Large intestine (tissue), 3 donors: ENCODE results near the gene PLA2G4C. TPM values are rescaled to one million over a fixed set of nuclear protein-coding genes. Genes with fewer than 3 reads are reported as not detected.
"Not testable (repeated sequence)": the region's sequence is repeated elsewhere in the genome, so short reads cannot be mapped to it uniquely, and the experiment has no call there.

Experiments used
- DNase-seq, 2 donors: peaks; one replicate each; pipeline versions ENCODE4 v3.0.0 to v3.0.0-alpha.2; 2013
- H3K27ac ChIP-seq: one replicate; pipeline ENCODE4 v1.5.1; 2013; ENCODE audit warnings: low read length
- H3K27me3 ChIP-seq: 2 replicates; pipeline ENCODE4 v1.6.1; 2013; ENCODE audit warnings: low read length; ENCODE audit not compliant: control insufficient read depth, insufficient read depth
- H3K36me3 ChIP-seq: 2 replicates; pipeline ENCODE4 v1.6.1; 2013; ENCODE audit warnings: low read length; ENCODE audit not compliant: control insufficient read depth, insufficient read depth
- H3K4me1 ChIP-seq: one replicate; pipeline ENCODE4 v1.6.1; 2013; ENCODE audit warnings: low read length; ENCODE audit not compliant: control insufficient read depth, insufficient read depth
- H3K4me3 ChIP-seq: one replicate; pipeline ENCODE4 v1.5.1; 2013; ENCODE audit warnings: low read length
- H3K9me3 ChIP-seq: one replicate; pipeline ENCODE4 v1.6.1; 2013; ENCODE audit warnings: mild to moderate bottlenecking, low read depth, low read length, moderate library complexity; ENCODE audit not compliant: control insufficient read depth
- WGBS: methylation state at CpG from one replicate; pipeline ENCODE4 v1.1.5; 2013; ENCODE audit warnings: low lambda C conversion rate; ENCODE audit not compliant: insufficient coverage; 5-methylcytosine and 5-hydroxymethylcytosine counted together
- polyA plus RNA-seq: library from polyadenylated mRNA; unstranded; fragments of 120-200 nt; gene quantifications from one replicate; pipeline ENCODE4 v1.2.1, GENCODE V29; 2013

The PLA2G4C gene
- polyA plus RNA-seq, 1 donor: 5.3 TPM

DNA sequence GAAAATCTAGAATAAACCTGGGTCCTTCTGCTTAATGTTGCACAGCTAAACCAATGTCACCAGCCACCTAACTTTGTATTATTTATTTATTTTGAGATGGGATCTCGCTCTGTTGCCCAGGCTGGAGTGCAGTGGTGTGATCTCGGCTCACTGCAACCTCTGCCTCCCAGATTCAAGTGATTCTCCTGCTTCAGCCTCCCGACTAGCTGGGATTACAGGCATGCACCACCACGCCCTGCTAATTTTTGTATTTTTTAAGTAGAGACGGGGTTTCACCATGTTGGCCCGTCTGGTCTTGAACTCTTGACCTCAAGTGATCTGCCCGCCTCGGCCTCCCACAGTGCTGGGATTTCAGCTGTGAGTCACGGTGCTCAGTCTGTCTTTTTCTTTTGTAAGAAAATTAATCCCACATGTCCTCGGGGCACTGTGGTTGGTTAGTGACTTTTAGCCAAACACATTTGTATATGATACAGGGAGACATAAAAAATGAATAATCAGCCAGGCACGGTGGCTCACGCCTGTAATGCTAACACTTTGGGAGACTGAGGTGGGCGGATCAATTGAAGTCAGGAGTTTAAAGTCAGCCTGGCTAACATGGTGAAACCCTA is 19.4 kb downstream of the PLA2G4C start:
- H3K27me3 ChIP-seq, H3K4me1 ChIP-seq, H3K4me3 ChIP-seq, DNase-seq, H3K27ac ChIP-seq, H3K9me3 ChIP-seq, H3K36me3 ChIP-seq: not testable (repeated sequence)
- no CpG with 5 or more reads among the region's 13 CpGs for WGBS

DNA sequence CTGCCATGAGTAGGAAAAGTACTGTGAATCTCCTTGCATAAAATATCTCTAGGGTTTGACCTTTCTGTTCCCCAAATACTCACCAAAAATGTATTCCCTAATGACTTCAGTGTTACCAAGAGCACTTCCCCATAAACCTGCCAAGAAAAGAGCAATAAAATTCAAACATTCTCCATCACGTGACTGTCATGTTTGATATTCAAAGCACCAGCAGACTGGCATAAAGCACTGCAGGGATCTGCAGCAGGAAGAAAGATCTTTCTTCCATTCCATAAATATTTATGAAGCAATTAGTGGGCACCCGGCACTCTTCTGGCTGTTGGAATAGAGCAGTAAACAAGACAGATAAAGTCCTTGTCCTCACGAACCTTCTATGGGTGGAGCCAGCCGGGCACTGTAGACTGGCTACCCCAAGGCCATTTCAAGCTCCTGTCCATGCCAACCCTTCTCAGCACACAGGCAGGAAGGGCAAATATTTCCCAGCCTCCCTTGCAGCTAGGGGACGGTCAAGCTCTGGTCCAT is 20.3 kb downstream of the PLA2G4C start:
- no peaks in the 10 kb centered on the region for H3K27me3 ChIP-seq
- no peaks in the 10 kb centered on the region for H3K4me1 ChIP-seq
- H3K27ac ChIP-seq: no peak overlapping the region
- H3K4me3 ChIP-seq: no peak overlapping the region
- peak in 1 of 2 donors; percentile 31 for DNase-seq
- H3K36me3 ChIP-seq: no peaks in the 10 kb centered on the region
- no peaks in the 10 kb centered on the region for H3K9me3 ChIP-seq
- no CpG with 5 or more reads among the region's 5 CpGs for WGBS

DNA sequence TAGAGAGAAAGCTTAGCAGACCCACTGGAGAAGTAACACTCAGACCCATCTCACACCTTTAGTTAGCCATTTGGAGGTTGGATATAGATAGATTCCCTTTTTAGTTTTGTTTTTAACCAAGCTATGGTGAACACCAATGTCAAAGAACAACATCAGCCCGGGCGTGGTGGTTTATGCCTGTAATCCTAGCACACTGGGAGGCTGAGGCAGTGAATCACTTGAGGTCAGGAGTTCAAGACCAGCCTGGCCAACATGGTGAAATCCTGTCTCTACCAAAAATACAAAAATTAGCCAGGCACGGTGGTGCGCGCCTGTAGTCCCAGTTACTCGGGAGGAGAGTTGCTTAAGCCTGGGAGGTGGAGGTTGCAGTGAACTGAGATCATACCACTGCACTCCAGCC is 21.6 kb downstream of the PLA2G4C start:
- WGBS: no CpG with 5 or more reads among the region's 6 CpGs
- H3K36me3 ChIP-seq, H3K9me3 ChIP-seq, H3K27me3 ChIP-seq, H3K27ac ChIP-seq, DNase-seq, H3K4me3 ChIP-seq, H3K4me1 ChIP-seq: not testable (repeated sequence)

GRCh38 chr19:48085904-48086864 is 24.4 kb downstream of the PLA2G4C start:
- no peaks in the 10 kb centered on the region for H3K9me3 ChIP-seq
- WGBS: no CpG with 5 or more reads among the region's 7 CpGs
- H3K4me1 ChIP-seq: no peaks in the 10 kb centered on the region
- no peaks in the 10 kb centered on the region for H3K36me3 ChIP-seq
- no peak for DNase-seq
- H3K27me3 ChIP-seq: no peaks in the 10 kb centered on the region
- H3K4me3 ChIP-seq: no peak overlapping the region
- no peak overlapping the region for H3K27ac ChIP-seq

- H3K27me3 ChIP-seq: no peaks in the 10 kb centered on the region
- DNase-seq: no peak
- H3K27ac ChIP-seq: no peak overlapping the region
Measured at GRCh38 chr19:48085076-48085475, 25.5 kb downstream of the PLA2G4C start.

GRCh38 chr19:48081106-48081505 is 29.5 kb downstream of the PLA2G4C start:
- Histone ChIP-seq H3K4me3 (no peak overlapping the region), H3K4me1 (no peaks in the 10 kb centered on the region), H3K9me3 (no peaks in the 10 kb centered on the region), H3K27ac (no peak overlapping the region), H3K36me3 (no peaks in the 10 kb centered on the region), H3K27me3 (no peaks in the 10 kb centered on the region)
- no peak for DNase-seq
- no CpG with 5 or more reads among the region's 5 CpGs for WGBS

More at GRCh38 chr19:48085076-48085475, 25.5 kb downstream of the PLA2G4C start:
- Histone ChIP-seq H3K4me1 (no peaks in the 10 kb centered on the region), H3K9me3 (no peaks in the 10 kb centered on the region), H3K36me3 (no peaks in the 10 kb centered on the region), H3K4me3 (no peak overlapping the region)
- no CpG with 5 or more reads among the region's 3 CpGs for WGBS

DNA sequence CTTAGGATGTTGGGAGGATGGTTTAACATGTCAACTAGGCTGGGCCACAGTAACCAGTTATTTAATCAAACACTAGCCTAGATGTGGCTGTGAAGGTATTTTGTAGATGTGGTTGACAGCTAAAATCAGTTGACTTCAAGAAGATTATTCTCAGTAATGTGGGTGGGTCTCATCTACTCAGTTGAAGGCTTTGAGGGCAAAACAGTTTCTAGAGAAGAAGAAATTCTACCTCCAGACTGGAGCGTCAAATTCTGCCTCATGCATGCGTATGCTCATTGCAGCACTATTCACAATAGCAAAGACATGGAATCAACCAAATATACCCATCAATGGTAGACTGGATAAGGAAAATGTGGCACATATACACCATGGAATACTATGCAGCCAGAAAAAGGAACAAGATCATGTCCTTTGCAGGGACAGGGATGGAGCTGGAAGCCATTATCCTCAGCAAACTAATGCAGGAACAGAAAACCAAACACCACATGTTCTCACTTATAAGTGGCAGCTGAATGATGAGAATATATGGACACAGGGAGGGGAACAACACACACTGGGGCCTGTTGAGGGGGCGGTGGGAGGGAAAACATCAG is 40.3 kb downstream of the PLA2G4C start:
- not testable (repeated sequence) for H3K36me3 ChIP-seq, H3K27ac ChIP-seq, H3K4me3 ChIP-seq, H3K9me3 ChIP-seq, H3K27me3 ChIP-seq, H3K4me1 ChIP-seq, DNase-seq
- WGBS: no CpG with 5 or more reads among the region's 3 CpGs

DNA sequence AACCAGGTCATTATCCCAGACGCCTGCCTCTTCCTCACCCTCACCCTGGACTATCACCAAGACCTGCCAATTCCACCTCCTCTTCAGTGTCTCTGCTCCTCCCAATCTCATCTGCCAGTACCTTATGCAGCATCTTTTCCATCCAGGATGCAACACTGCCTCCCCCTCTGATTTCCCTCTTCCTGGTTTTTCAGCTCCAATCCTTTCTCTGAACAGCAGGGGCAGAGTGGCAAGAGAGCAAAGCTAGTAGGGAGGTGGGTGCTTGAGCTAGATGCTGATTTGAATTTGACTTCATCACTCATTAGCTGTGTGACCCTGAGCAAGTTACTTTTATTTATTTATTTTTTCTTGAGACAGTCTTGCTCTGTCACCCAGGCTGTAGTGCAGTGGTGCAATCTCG is 41.2 kb downstream of the PLA2G4C start:
- Histone ChIP-seq H3K27ac (no peak overlapping the region), H3K36me3 (no peaks in the 10 kb centered on the region), H3K9me3 (no peaks in the 10 kb centered on the region), H3K4me1 (no peaks in the 10 kb centered on the region), H3K4me3 (no peak overlapping the region), H3K27me3 (no peaks in the 10 kb centered on the region)
- no peak for DNase-seq
- no CpG with 5 or more reads among the region's 2 CpGs for WGBS

- Histone ChIP-seq H3K36me3 (no peaks in the 10 kb centered on the region), H3K27ac (no peak overlapping the region), H3K27me3 (peaks cover 6% of the 10 kb centered on the region), H3K4me3 (no peak overlapping the region), H3K9me3 (no peaks in the 10 kb centered on the region), H3K4me1 (no peaks in the 10 kb centered on the region)
- 100% methylated on average over 1 of the region's 2 CpGs for WGBS
- no peak for DNase-seq
Measured at GRCh38 chr19:48064509-48064908, 46.1 kb downstream of the PLA2G4C start.
